A549 (cell line): ENCODE results near the gene DHDH. TPM values are rescaled to one million over a fixed set of nuclear protein-coding genes. Genes with fewer than 3 reads are reported as not detected.
A peak's percentile ranks its signal among the peaks of the same experiment; 100 is the strongest.

Experiments used
- ATAC-seq, 2 experiments: fragments of 200-7000 bp in 1 of 2; fragments of >200 bp in 1 of 2; cut with Nextera tagmentation in 1 of 2; cut with Tn5 transposase in 1 of 2; 3 replicates each; pipeline versions ENCODE4 v1.8.0 to v1.9.1; 2018 to 2020; ENCODE audit warnings: mild to moderate bottlenecking in 1 of 2, moderate library complexity in 1 of 2
- CTCF ChIA-PET: fragments of 300-600 bp; sonication (Branson Sonifier 250); formaldehyde crosslinking; extraction: SDS; loops from one replicate; lab custom pipeline; 2021; ENCODE audit warnings: antibody characterized with exemption, inconsistent platforms; lab: Yijun Ruan, JAX
- POLR2A ChIA-PET: fragments of 350-600 bp; formaldehyde crosslinking; extraction: SDS; loops from one replicate; lab custom pipeline; 2021; ENCODE audit warnings: antibody characterized with exemption, inconsistent platforms; lab: Yijun Ruan, JAX
- DNase-seq, 2 experiments: peaks; one replicate each; pipeline versions ENCODE4 v3.0.0 to v3.0.0-alpha.2; 2011 to 2016; ENCODE audit warnings: low read depth in 1 of 2, low spot score in 1 of 2
- FAIRE-seq: peaks from 2 replicates; lab custom pipeline; 2011; peaks lifted over from hg19 to GRCh38; lab: Jason Lieb, UNC
- H3K27ac ChIP-seq, 2 experiments: fragments of >200 bp; sonication (Bioruptor Twin); formaldehyde crosslinking; 3 replicates each; pipeline ENCODE4 v1.5.1; 2016 to 2017
- H3K4me1 ChIP-seq: fragments of >200 bp; sonication (Bioruptor Twin); formaldehyde crosslinking; 3 replicates; pipeline ENCODE4 v1.6.1; 2016
- H3K4me2 ChIP-seq: fragments of >200 bp; sonication (Bioruptor Twin); formaldehyde crosslinking; 3 replicates; pipeline ENCODE4 v1.6.1; 2016
- H3K4me3 ChIP-seq: fragments of >200 bp; sonication (Bioruptor Twin); formaldehyde crosslinking; 3 replicates; pipeline ENCODE4 v1.5.1; 2016
- H3K9me3 ChIP-seq: fragments of >200 bp; sonication (Bioruptor Twin); formaldehyde crosslinking; 3 replicates; pipeline ENCODE4 v1.6.1; 2016
- ATOH8 ChIP-seq: fragments of 250-450 bp; sonication (Bioruptor Pico); IDR thresholded peaks from 2 replicates; pipeline ENCODE4 v1.5.0; 2020; ENCODE audit warnings: low read depth, mild to moderate bottlenecking, moderate library complexity
- CEBPB ChIP-seq, 2 experiments: fragments of >200 bp in 1 of 2; sonication (Bioruptor Twin) in 1 of 2; formaldehyde crosslinking in 1 of 2; IDR thresholded peaks; 2 replicates each; pipeline ENCODE4 v1.6.1; 2012 to 2016
- CHD4 ChIP-seq: fragments of 200-600 bp; sonication (generic); IDR thresholded peaks from 2 replicates; pipeline ENCODE4 v1.6.1; 2016; ENCODE audit warnings: antibody characterized with exemption, mild to moderate bottlenecking, borderline replicate concordance
- CTCF ChIP-seq: fragments of >200 bp; sonication (Bioruptor Twin); formaldehyde crosslinking; IDR thresholded peaks from 3 replicates; pipeline ENCODE4 v1.5.1; 2016
- ELK1 ChIP-seq: fragments of 150-350 bp; IDR thresholded peaks from 2 replicates; pipeline ENCODE4 v1.6.1; 2014; ENCODE audit warnings: low read depth, mild to moderate bottlenecking, low read length
- FOSB ChIP-seq: fragments of 250-450 bp; sonication (Bioruptor Pico); IDR thresholded peaks from 2 replicates; pipeline ENCODE4 v1.5.0; 2020; ENCODE audit warnings: mild to moderate bottlenecking, moderate library complexity
- FOSL2 ChIP-seq, 2 experiments: fragments of 450-650 bp in 1 of 2; fragments of >200 bp in 1 of 2; sonication (Bioruptor Twin) in 1 of 2; formaldehyde crosslinking; IDR thresholded peaks; 2 replicates each; pipeline versions ENCODE4 v1.5.0 to v1.6.1; 2016 to 2020; ENCODE audit warnings: mild to moderate bottlenecking in 1 of 2, moderate library complexity in 1 of 2
- HOXA7 ChIP-seq: fragments of 250-450 bp; sonication (Bioruptor Pico); IDR thresholded peaks from 2 replicates; pipeline ENCODE4 v1.5.0; 2020; ENCODE audit warnings: mild to moderate bottlenecking, moderate library complexity
- JUN ChIP-seq, 2 experiments: fragments of >200 bp; sonication (Bioruptor Twin); formaldehyde crosslinking; IDR thresholded peaks; 2 replicates in 1 of 2; 3 replicates in 1 of 2; pipeline ENCODE4 v1.6.1; 2016 to 2017
- MYC ChIP-seq: IDR thresholded peaks from 2 replicates; pipeline ENCODE4 v1.6.1; 2012; ENCODE audit warnings: mild to moderate bottlenecking, inconsistent platforms, low read length, improper control_type of control experiment, borderline replicate concordance
- PBX3 ChIP-seq: IDR thresholded peaks from 2 replicates; pipeline ENCODE4 v1.6.1; 2012
- PHF8 ChIP-seq: fragments of 200-600 bp; sonication (generic); IDR thresholded peaks from 2 replicates; pipeline ENCODE4 v1.6.1; 2016; ENCODE audit warnings: low read depth, mild to moderate bottlenecking, antibody characterized with exemption, moderate library complexity, borderline replicate concordance
- RCOR1 ChIP-seq: fragments of 150-350 bp; IDR thresholded peaks from 2 replicates; pipeline ENCODE4 v1.6.1; 2014; ENCODE audit warnings: antibody characterized with exemption, low read length, low read depth
- REST ChIP-seq: fragments of 200-600 bp; sonication (generic); IDR thresholded peaks from 2 replicates; pipeline ENCODE4 v1.6.1; 2016; ENCODE audit warnings: antibody characterized with exemption, mild to moderate bottlenecking, moderate library complexity
- RFX5 ChIP-seq: fragments of 450-650 bp; IDR thresholded peaks from 2 replicates; pipeline ENCODE4 v1.7.1; 2014; ENCODE audit warnings: antibody characterized with exemption, mild to moderate bottlenecking, moderate library complexity
- RNF2 ChIP-seq: fragments of 200-600 bp; sonication (generic); IDR thresholded peaks from 2 replicates; pipeline ENCODE4 v1.6.1; 2016; ENCODE audit warnings: low read depth, mild to moderate bottlenecking, antibody characterized with exemption, moderate library complexity, borderline replicate concordance
- SMC3 ChIP-seq: fragments of >200 bp; sonication (Bioruptor Twin); formaldehyde crosslinking; IDR thresholded peaks from 3 replicates; pipeline ENCODE4 v1.6.1; 2018; ENCODE audit warnings: inconsistent platforms
- ZFP36 ChIP-seq: fragments of 450-650 bp; IDR thresholded peaks from 2 replicates; pipeline ENCODE4 v1.6.1; 2014; ENCODE audit warnings: borderline replicate concordance; ENCODE audit not compliant: partially characterized antibody
- WGBS: methylation state at CpG from one replicate; pipeline ENCODE4 v1.1.6; 2017; ENCODE audit errors: missing lambda C conversion rate; 5-methylcytosine and 5-hydroxymethylcytosine counted together
- polyA plus RNA-seq, 4 experiments: library from polyadenylated mRNA; depleted of rRNA in 3 of 4; stranded (reverse); fragments of >200 nt; fragmentation: RNase III in 1 of 4; extraction: RNeasy Plus Mini Kit Qiagen cat#74134 plus additional on column Dnase treatment in 1 of 4; gene quantifications; 2 replicates in 3 of 4; 3 replicates in 1 of 4; pipeline ENCODE4 v1.2.3, GENCODE V29; 2011 to 2017

DHDH gene
- polyA plus RNA-seq, 2 of the 4 experiments (the other 2 are of a cell fraction) = 0.78 to 1.2 TPM

GRCh38 chr19:48990400-48990799, 56.9 kb downstream of the DHDH start (continued):
- TF ChIP-seq RFX5 (no peak), HOXA7 (CRISPR knock-in tag) (no peak), RCOR1 (no peak), MYC (no peak)

GRCh38 chr19:48991011-48991609, 57.6 kb downstream of the DHDH start:
- POLR2A ChIA-PET = interaction anchor here (0.6 kb wide), 1 partner anchor 145 kb away, joined by 3 read pairs; no protein-coding TSS in a partner anchor
- ATAC-seq = no peak
- Histone ChIP-seq H3K9me3 (no peaks in the 10 kb centered on the region), H3K27ac (peak overlapping the region in 1 of 2 experiments; percentile 87; a peak in 3 of 6 replicates), H3K4me2 (peak overlapping the region; percentile 93; the same call in 1 of the 3 replicates), H3K4me1 (peaks cover 20% of the 10 kb centered on the region), H3K4me3 (no peak overlapping the region)
- 95% methylated on average over 15 of the region's 22 CpGs for WGBS
- TF ChIP-seq CHD4 (no peak), REST (no peak), FOSB (CRISPR knock-in tag) (no peak), RNF2 (no peak), FOSL2 (IDR thresholded peaks at IDR 0.05) (no peak), FOSL2 (CRISPR knock-in tag; IDR thresholded peaks at IDR 0.05) (no peak), ATOH8 (CRISPR knock-in tag) (no peak), JUN (IDR thresholded peaks at IDR 0.05) (no peak), CTCF (no peak), ELK1 (no peak), CEBPB (IDR thresholded peaks at IDR 0.05) (no peak), PHF8 (no peak), SMC3 (no peak), PBX3 (no peak), ZFP36 (no peak)
- no peak for DNase-seq
- no peak for FAIRE-seq
- CTCF ChIA-PET = interaction anchor here (0.7 to 14.7 kb wide), 12 partner anchors 13 to 211 kb away, joined by 3 to 408 read pairs (median 4); partner anchors contain the start of genes CGB7, HSD17B14 and LHB
